ENCODE data around the gene SMYD5.

Gene SMYD5

GRCh38 chr2:73268830-73269685 is 55.0 kb downstream of the SMYD5 start:
- no peak overlapping the region for H3K27ac ChIP-seq (ENCODE audit: insufficient read depth in 1 of 2, low read depth in 1 of 2, low read length in 2 of 2, poor library complexity in 1 of 2, severe bottlenecking in 2 of 2)
- no peaks in the 10 kb centered on the region for H3K9me3 ChIP-seq (ENCODE audit: control extremely low read depth in 1 of 5, control insufficient read depth in 4 of 5, insufficient read depth in 2 of 5, low read depth in 1 of 5, low read length in 4 of 5)
- H3K36me3 ChIP-seq (ENCODE audit: control insufficient read depth in 4 of 4, insufficient read depth in 4 of 4, low read length in 3 of 4): peaks cover 0 to 61% (median 31%) of the 10 kb centered on the region in 4 experiments
- CTCF ChIA-PET: interaction anchor here (0.8 to 2.1 kb wide), 7 partner anchors 12 to 44 kb away, joined by 3 to 7 read pairs (median 3); partner anchors contain the start of gene PRADC1
- POLR2A ChIA-PET: interaction anchor here (1.6 kb wide), 1 partner anchor 35 kb away, joined by 3 read pairs; the partner anchor contains the start of gene CCT7
- H3K27me3 ChIP-seq (replicated peaks in 2 of 5; ENCODE audit: control insufficient read depth in 4 of 5, insufficient read depth in 5 of 5, low read length in 4 of 5): peaks cover 0 to 19% (median 3%) of the 10 kb centered on the region in 5 experiments
- H3K4me1 ChIP-seq (ENCODE audit: control extremely low read depth in 1 of 4, control insufficient read depth in 4 of 4, insufficient read depth in 4 of 4, low read length in 3 of 4): peaks cover 0 to 4% (median 0%) of the 10 kb centered on the region in 4 experiments
- WGBS (ENCODE audit: insufficient coverage): 45% methylated on average over 97 of the region's 113 CpGs
- peak; percentile 30 to 69 (median 63) for DNase-seq
- H3K4me3 ChIP-seq (ENCODE audit: control insufficient read depth in 1 of 7, extremely low read depth in 1 of 7, insufficient read depth in 4 of 7, low read depth in 2 of 7, low read length in 6 of 7): peak overlapping the region in 4 of 7 experiments; percentile 6 to 38 (median 36)

GRCh38 chr2:73269686-73270465 is 55.8 kb downstream of the SMYD5 start:
- H3K27me3 ChIP-seq (replicated peaks in 2 of 5; ENCODE audit: control insufficient read depth in 4 of 5, insufficient read depth in 5 of 5, low read length in 4 of 5): peaks cover 0 to 19% (median 3%) of the 10 kb centered on the region in 5 experiments
- CTCF ChIA-PET: no interaction called here

GRCh38 chr2:73272270-73272669 is 58.2 kb downstream of the SMYD5 start:
- no peak overlapping the region for H3K4me3 ChIP-seq (ENCODE audit: control insufficient read depth in 1 of 7, extremely low read depth in 1 of 7, insufficient read depth in 4 of 7, low read depth in 2 of 7, low read length in 6 of 7)
- H3K36me3 ChIP-seq (ENCODE audit: control insufficient read depth in 4 of 4, insufficient read depth in 4 of 4, low read length in 3 of 4): peaks cover 0 to 35% (median 17%) of the 10 kb centered on the region in 4 experiments
- WGBS (ENCODE audit: insufficient coverage): 67% methylated on average over 1 of the region's 1 CpG
- H3K4me1 ChIP-seq (ENCODE audit: control extremely low read depth in 1 of 4, control insufficient read depth in 4 of 4, insufficient read depth in 4 of 4, low read length in 3 of 4): peaks cover 0 to 4% (median 0%) of the 10 kb centered on the region in 4 experiments
- no peak for DNase-seq
- CTCF ChIA-PET: interaction anchor here (1.0 to 5.1 kb wide), 3 partner anchors 15 to 19 kb away, joined by 3 to 24 read pairs (median 3); no protein-coding TSS in a partner anchor
- POLR2A ChIA-PET: no interaction called here
- H3K27ac ChIP-seq (ENCODE audit: insufficient read depth in 1 of 2, low read depth in 1 of 2, low read length in 2 of 2, poor library complexity in 1 of 2, severe bottlenecking in 2 of 2): no peak overlapping the region
- peaks cover 0 to 19% (median 3%) of the 10 kb centered on the region in 5 experiments for H3K27me3 ChIP-seq (replicated peaks in 2 of 5; ENCODE audit: control insufficient read depth in 4 of 5, insufficient read depth in 5 of 5, low read length in 4 of 5)
- H3K9me3 ChIP-seq (ENCODE audit: control extremely low read depth in 1 of 5, control insufficient read depth in 4 of 5, insufficient read depth in 2 of 5, low read depth in 1 of 5, low read length in 4 of 5): no peaks in the 10 kb centered on the region

More at GRCh38 chr2:73269686-73270465, 55.8 kb downstream of the SMYD5 start:
- POLR2A ChIA-PET: no interaction called here
- Histone ChIP-seq H3K4me1 (ENCODE audit: control extremely low read depth in 1 of 4, control insufficient read depth in 4 of 4, insufficient read depth in 4 of 4, low read length in 3 of 4) (peaks cover 0 to 4% (median 0%) of the 10 kb centered on the region in 4 experiments), H3K9me3 (ENCODE audit: control extremely low read depth in 1 of 5, control insufficient read depth in 4 of 5, insufficient read depth in 2 of 5, low read depth in 1 of 5, low read length in 4 of 5) (no peaks in the 10 kb centered on the region), H3K27ac (ENCODE audit: insufficient read depth in 1 of 2, low read depth in 1 of 2, low read length in 2 of 2, poor library complexity in 1 of 2, severe bottlenecking in 2 of 2) (no peak overlapping the region), H3K36me3 (ENCODE audit: control insufficient read depth in 4 of 4, insufficient read depth in 4 of 4, low read length in 3 of 4) (peaks cover 0 to 53% (median 27%) of the 10 kb centered on the region in 4 experiments), H3K4me3 (ENCODE audit: control insufficient read depth in 1 of 7, extremely low read depth in 1 of 7, insufficient read depth in 4 of 7, low read depth in 2 of 7, low read length in 6 of 7) (peak overlapping the region in 4 of 7 experiments; percentile 6 to 38 (median 36))
- 80% methylated on average over 7 of the region's 22 CpGs for WGBS (ENCODE audit: insufficient coverage)
- no peak for DNase-seq
